GM12801 (cell line): ENCODE data around the gene PDE3A.

ENCODE experiments used
- TF ChIP-seq, protein P1 (sequence below): IDR thresholded peaks from one replicate; pipeline ENCODE4 v1.5.1; 2011; ENCODE audit warnings: control low read depth; ENCODE audit not compliant: insufficient read length; ENCODE audit errors: extremely low read depth

Gene PDE3A

DNA sequence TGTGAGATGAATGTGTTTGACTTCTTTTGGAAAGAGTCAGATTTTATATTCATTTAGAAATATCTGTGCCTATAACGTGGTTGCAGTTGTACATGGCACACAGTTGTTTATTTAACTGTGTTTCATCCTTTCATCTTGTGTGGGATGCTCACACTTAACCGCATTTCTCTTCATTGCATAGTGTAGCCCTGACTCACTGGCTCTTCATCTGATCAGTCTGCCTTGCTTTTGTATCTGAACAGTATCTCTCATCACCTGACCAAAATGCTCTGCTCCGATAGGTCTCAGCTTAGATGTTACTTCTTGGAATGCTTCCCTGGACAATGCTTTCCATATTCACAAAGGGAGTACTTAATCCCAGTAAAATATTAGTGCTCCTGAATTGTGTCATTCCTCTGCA, 83.4 kb downstream of the PDE3A start:
- TF ChIP-seq, protein P1, sequence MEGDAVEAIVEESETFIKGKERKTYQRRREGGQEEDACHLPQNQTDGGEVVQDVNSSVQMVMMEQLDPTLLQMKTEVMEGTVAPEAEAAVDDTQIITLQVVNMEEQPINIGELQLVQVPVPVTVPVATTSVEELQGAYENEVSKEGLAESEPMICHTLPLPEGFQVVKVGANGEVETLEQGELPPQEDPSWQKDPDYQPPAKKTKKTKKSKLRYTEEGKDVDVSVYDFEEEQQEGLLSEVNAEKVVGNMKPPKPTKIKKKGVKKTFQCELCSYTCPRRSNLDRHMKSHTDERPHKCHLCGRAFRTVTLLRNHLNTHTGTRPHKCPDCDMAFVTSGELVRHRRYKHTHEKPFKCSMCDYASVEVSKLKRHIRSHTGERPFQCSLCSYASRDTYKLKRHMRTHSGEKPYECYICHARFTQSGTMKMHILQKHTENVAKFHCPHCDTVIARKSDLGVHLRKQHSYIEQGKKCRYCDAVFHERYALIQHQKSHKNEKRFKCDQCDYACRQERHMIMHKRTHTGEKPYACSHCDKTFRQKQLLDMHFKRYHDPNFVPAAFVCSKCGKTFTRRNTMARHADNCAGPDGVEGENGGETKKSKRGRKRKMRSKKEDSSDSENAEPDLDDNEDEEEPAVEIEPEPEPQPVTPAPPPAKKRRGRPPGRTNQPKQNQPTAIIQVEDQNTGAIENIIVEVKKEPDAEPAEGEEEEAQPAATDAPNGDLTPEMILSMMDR = no peak

DNA sequence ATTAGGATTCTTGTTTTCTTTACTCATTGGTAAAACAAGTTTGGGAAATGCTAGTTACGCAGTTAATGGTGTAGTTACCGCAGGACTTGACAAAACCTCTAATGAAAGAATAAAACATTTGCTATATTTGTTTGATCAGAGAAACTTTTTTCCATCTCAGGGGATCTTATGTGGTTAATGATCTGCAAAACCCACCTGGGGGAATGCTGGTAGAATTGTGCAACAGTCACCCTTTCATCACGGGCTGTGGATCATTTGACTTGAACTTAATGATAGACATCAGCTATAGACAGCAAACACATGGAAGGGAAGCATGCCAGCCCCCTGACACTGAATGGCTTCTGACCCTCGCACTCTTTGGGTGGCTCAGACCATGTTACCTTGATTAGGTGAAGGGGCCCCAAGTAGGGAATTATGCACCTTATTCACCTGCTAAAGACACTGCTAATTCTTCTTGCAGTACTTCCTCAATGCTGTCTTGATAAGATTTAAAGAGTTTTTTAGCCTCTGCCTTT, 84.2 kb downstream of the PDE3A start:
- TF ChIP-seq, protein P1 = no peak

DNA sequence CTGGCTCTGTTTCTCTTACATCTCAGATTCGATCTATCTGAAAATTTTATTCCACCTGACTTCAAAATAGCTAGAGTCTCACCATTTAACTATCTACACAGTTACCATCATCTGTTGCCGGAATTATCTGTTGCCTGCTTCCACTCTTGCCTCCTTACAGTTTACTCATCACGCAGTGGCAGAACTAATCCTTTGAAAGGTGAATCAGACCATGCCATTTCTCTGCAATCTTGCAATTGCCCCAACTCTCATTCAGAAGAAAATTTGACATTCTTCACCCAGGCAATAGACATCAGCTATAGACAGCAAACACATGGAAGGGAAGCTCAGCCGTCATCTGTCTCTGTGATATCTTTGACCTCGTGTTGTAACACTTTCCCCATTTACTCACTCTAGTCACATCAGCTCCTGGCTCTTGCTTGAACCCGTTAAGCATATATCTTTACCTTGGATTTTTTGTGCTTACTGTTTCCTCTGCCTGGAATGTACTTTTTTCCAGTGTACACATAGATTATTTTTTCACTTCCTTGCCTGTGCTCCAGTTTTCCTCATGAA, 85.5 kb downstream of the PDE3A start:
- TF ChIP-seq, protein P1 = no peak

DNA sequence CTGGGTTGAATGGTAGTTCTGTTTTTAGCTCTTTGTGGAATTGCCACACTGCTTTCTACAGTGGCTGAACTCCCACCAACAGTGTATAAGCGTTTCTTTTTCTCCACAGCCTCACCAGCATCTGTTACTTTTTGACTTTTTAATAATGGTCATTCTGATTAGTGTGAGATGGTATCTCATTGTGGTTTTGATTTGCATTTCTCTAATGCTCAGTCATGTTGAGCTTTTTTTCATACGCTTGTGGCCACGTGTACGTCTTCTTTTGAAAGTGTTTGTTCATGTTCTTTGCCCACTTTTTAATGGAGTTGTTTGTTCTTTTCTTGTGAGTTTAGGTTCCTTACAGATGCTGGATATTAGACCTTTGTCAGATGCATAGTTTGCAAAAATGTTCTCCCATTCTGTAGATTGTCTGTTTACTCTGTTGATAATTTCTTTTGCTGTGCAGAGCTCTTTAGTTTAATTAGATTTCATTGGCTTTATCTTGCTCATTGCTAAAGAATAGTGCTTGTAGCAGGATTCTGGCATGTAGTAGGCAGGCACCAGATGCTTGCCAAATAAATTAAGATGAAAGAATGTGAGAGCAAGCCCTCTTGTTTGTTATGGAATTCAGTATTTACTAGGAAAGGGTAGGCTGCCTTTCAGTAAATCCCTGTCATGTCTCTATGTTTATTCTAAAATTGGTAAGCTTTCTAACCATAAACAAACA, 86.8 kb downstream of the PDE3A start:
- TF ChIP-seq, protein P1 = no peak

DNA sequence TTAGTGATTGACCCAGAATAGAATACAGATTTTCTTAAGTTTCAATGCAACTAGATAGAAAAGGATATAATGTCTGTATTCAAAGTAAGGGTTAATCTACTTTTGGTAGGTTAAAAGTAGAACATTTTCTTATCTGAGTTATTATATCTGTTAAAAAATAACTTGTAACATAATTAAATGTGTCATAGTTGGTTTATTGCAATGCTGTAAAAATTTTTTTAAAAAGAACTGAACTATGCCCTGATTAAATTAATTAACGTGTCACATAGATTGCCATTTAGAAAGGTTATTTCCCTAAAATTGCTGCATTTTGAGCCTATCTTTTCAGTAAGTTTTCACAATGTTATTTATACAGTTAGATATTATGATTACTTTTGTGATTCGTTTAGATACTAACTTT, 89.2 kb downstream of the PDE3A start:
- TF ChIP-seq, protein P1 = no peak

DNA sequence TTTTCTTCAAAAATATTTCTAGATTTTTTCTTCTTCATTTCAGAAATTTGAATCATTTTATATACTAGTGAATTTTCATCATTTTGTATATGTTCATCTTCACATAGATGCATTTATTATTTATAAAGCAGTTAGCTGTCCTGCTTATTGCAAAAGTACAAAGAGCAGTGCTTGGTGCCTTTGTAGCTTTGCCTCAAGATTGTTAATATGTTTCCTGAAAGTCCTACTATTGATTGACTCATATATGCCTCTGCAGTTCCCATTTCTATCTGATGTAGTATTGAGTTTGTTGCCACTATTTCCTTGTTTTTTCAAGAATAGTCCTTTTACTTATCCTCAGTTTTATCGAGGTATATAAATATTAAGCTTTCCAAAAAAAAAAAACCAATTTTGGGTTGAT, 89.7 kb downstream of the PDE3A start:
- TF ChIP-seq, protein P1 = no peak

DNA sequence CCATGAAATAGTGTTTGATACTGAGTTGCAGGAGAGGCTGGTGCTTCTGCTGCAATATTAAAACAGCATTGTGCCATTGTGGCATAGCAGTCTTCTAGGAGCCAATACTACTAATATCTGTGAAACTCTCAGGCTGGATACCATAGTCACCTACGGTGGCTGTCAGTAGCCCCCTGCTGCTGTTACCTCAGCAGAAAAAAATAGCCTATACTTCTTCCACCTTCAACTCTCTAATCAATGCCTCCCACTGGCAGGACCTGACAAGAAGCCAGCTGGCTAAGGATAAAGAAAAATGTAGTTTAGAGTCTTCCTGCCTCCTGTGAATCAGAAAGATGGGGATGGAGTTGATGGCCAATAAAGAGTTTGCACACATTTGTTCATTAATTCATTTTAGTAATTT, 91.6 kb downstream of the PDE3A start:
- TF ChIP-seq, protein P1 = no peak
